ENCODE data around the gene CDH12. TPM values are rescaled to one million over a fixed set of nuclear protein-coding genes. Genes with fewer than 3 reads are reported as not detected.

The CDH12 gene
- total and polyA plus RNA-seq, 10 donors: 0.32 TPM; not detected in 9

GRCh38 chr5:21882074-21882745 lies 970.9 kb downstream of the CDH12 start:
- TF ChIP-seq POLR2A (IDR thresholded peaks at IDR 0.05) (no peak), POLR2AphosphoS5 (IDR thresholded peaks at IDR 0.05) (no peak)
- TF ChIP-seq, protein P1, sequence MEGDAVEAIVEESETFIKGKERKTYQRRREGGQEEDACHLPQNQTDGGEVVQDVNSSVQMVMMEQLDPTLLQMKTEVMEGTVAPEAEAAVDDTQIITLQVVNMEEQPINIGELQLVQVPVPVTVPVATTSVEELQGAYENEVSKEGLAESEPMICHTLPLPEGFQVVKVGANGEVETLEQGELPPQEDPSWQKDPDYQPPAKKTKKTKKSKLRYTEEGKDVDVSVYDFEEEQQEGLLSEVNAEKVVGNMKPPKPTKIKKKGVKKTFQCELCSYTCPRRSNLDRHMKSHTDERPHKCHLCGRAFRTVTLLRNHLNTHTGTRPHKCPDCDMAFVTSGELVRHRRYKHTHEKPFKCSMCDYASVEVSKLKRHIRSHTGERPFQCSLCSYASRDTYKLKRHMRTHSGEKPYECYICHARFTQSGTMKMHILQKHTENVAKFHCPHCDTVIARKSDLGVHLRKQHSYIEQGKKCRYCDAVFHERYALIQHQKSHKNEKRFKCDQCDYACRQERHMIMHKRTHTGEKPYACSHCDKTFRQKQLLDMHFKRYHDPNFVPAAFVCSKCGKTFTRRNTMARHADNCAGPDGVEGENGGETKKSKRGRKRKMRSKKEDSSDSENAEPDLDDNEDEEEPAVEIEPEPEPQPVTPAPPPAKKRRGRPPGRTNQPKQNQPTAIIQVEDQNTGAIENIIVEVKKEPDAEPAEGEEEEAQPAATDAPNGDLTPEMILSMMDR (IDR thresholded peaks at IDR 0.05 in 8 of 11, conservative IDR thresholded peaks at IDR 0.05 in 3 of 11): no peak
- Histone ChIP-seq H3K4me1 (no peaks in the 10 kb centered on the region), H3K9me3 (no peaks in the 10 kb centered on the region), H3K36me3 (no peaks in the 10 kb centered on the region), H3K27me3 (replicated peaks in 1 of 7) (no peaks in the 10 kb centered on the region), H3K4me3 (no peak overlapping the region), H3K27ac (no peak overlapping the region)
- WGBS, 5 donors: 86 to 90% (median 89%) methylated on average over 16 to 17 of the region's 17 CpGs
- intact Hi-C loops (cut with DNase I; ENCODE audit: low total_unique reads): no loop called here
- DNase-seq: no peak

- Histone ChIP-seq H3K27me3 (replicated peaks in 1 of 7) (no peaks in the 10 kb centered on the region), H3K4me1 (no peaks in the 10 kb centered on the region), H3K4me3 (no peak overlapping the region), H3K9me3 (peaks cover 0 to 4% (median 0%) of the 10 kb centered on the region in 8 donors), H3K27ac (no peak overlapping the region), H3K36me3 (no peaks in the 10 kb centered on the region)
- intact Hi-C loops (cut with DNase I; ENCODE audit: low total_unique reads): no loop called here
- WGBS, 5 donors: 81 to 95% (median 89%) methylated on average over 2 of the region's 2 CpGs
- no peak for DNase-seq
- TF ChIP-seq, protein P1 (IDR thresholded peaks at IDR 0.05 in 8 of 11, conservative IDR thresholded peaks at IDR 0.05 in 3 of 11): no peak
- no peak for TF ChIP-seq POLR2A (IDR thresholded peaks at IDR 0.05)
- TF ChIP-seq POLR2AphosphoS5 (IDR thresholded peaks at IDR 0.05): no peak
Measured at GRCh38 chr5:21880164-21880563, 973.0 kb downstream of the CDH12 start.

DNA sequence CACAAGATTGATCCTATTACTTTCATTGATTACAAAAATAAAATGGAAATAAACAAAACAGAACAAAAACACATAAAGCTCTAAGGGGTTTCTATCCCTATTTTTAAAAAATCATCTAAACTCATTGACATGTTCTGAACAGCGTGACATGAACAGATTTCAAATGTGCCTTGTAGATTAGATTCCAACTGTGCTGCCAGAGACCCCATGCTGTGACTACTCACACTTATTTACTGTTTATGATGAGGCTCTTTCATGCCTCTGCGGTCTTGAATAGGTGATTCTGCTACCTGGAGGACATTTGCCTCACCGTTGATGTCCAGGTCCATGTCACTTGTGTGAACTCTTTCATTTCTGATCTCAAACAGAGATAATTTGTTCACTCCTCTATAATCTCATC lies 990.2 kb downstream of the CDH12 start:
- Histone ChIP-seq H3K4me1 (no peaks in the 10 kb centered on the region), H3K36me3 (no peaks in the 10 kb centered on the region), H3K9me3 (peaks cover 0 to 5% (median 0%) of the 10 kb centered on the region in 8 donors), H3K4me3 (no peak overlapping the region), H3K27ac (no peak overlapping the region), H3K27me3 (replicated peaks in 1 of 7) (no peaks in the 10 kb centered on the region)
- 49 to 59% (median 53%) methylated on average over 3 of the region's 3 CpGs for WGBS, 5 donors
- no peak for TF ChIP-seq POLR2AphosphoS5 (IDR thresholded peaks at IDR 0.05)
- no peak for TF ChIP-seq POLR2A (IDR thresholded peaks at IDR 0.05)
- TF ChIP-seq, protein P1 (IDR thresholded peaks at IDR 0.05 in 8 of 11, conservative IDR thresholded peaks at IDR 0.05 in 3 of 11): no peak
- no peak for DNase-seq
- intact Hi-C loops (cut with DNase I; ENCODE audit: low total_unique reads): no loop called here

- WGBS, 5 donors: 51 to 79% (median 69%) methylated on average over 2 of the region's 2 CpGs
- Histone ChIP-seq H3K4me1 (no peaks in the 10 kb centered on the region), H3K27ac (no peak overlapping the region), H3K36me3 (no peaks in the 10 kb centered on the region), H3K27me3 (replicated peaks in 1 of 7) (no peaks in the 10 kb centered on the region), H3K4me3 (no peak overlapping the region), H3K9me3 (no peaks in the 10 kb centered on the region)
- TF ChIP-seq, protein P1 (IDR thresholded peaks at IDR 0.05 in 8 of 11, conservative IDR thresholded peaks at IDR 0.05 in 3 of 11): no peak
- no peak for TF ChIP-seq POLR2AphosphoS5 (IDR thresholded peaks at IDR 0.05)
- TF ChIP-seq POLR2A (IDR thresholded peaks at IDR 0.05): no peak
- intact Hi-C loops (cut with DNase I; ENCODE audit: low total_unique reads): no loop called here
- DNase-seq: no peak
Measured at GRCh38 chr5:21858441-21858840, 994.7 kb downstream of the CDH12 start.
